ENCODE measurements around the gene PNMA8A.

PNMA8A gene

GRCh38 chr19:46471811-46472543 lies 614 bp upstream of the PNMA8A start:
- Histone ChIP-seq H2AFZ (ENCODE audit: insufficient read depth, low read length, poor library complexity) (peak overlapping the region; percentile 70), H3K27ac (ENCODE audit: low read depth, low read length) (peak overlapping the region; percentile 66), H3K14ac (ENCODE audit: low read length) (no peak overlapping the region), H3K79me2 (ENCODE audit: control insufficient read depth, insufficient read depth, low read length, poor library complexity) (no peaks in the 10 kb centered on the region), H3K9ac (ENCODE audit: low read length) (peak overlapping the region; percentile 52), H2AK5ac (ENCODE audit: low read length) (no peak overlapping the region), H3K4ac (ENCODE audit: low read depth, low read length) (no peak overlapping the region), H2BK5ac (ENCODE audit: low read depth, low read length, poor library complexity) (no peak overlapping the region), H4K8ac (ENCODE audit: low read depth, low read length) (peak overlapping the region; percentile 20), H3K27me3 (ENCODE audit: insufficient read depth, low read length) (no peaks in the 10 kb centered on the region), H2BK12ac (ENCODE audit: low read length) (no peak overlapping the region), H3K23ac (ENCODE audit: low read length) (no peak overlapping the region), H3K4me3 (ENCODE audit: low read depth, low read length) (no peak overlapping the region), H3K4me1 (ENCODE audit: control insufficient read depth in 1 of 2, insufficient read depth in 2 of 2, low read length in 2 of 2) (peaks cover 12 to 16% of the 10 kb centered on the region in 2 experiments), H2BK120ac (ENCODE audit: insufficient read depth, low read length, poor library complexity) (no peak overlapping the region), H3K79me1 (ENCODE audit: low read length) (peaks cover 8% of the 10 kb centered on the region), H4K91ac (ENCODE audit: low read depth, low read length) (peak overlapping the region; percentile 8), H3K36me3 (ENCODE audit: control insufficient read depth in 1 of 2, insufficient read depth in 2 of 2, low read length in 2 of 2) (no peaks in the 10 kb centered on the region), H3K18ac (ENCODE audit: low read length) (no peak overlapping the region), H3K4me2 (ENCODE audit: low read length) (peak overlapping the region; percentile 87), H3K9me3 (ENCODE audit: insufficient read depth, low read depth, low read length) (no peaks in the 10 kb centered on the region), H4K12ac (ENCODE audit: low read depth, low read length) (no peak overlapping the region)
- WGBS (ENCODE audit: extremely low coverage, insufficient coverage, insufficient read length), result no CpG with 5 or more reads among the region's 11 CpGs
- no peak for DNase-seq

- no peak overlapping the region for H4K12ac ChIP-seq (ENCODE audit: low read depth, low read length)
- no peak overlapping the region for H3K23ac ChIP-seq (ENCODE audit: low read length)
- H3K4me2 ChIP-seq (ENCODE audit: low read length), result no peak overlapping the region
- H3K18ac ChIP-seq (ENCODE audit: low read length), result no peak overlapping the region
- H2AFZ ChIP-seq (ENCODE audit: insufficient read depth, low read length, poor library complexity), result no peak overlapping the region
- H2BK12ac ChIP-seq (ENCODE audit: low read length), result no peak overlapping the region
- H3K79me1 ChIP-seq (ENCODE audit: low read length), result peaks cover 8% of the 10 kb centered on the region
- H3K4me1 ChIP-seq (ENCODE audit: control insufficient read depth in 1 of 2, insufficient read depth in 2 of 2, low read length in 2 of 2), result peaks cover 12 to 16% of the 10 kb centered on the region in 2 experiments
- H3K79me2 ChIP-seq (ENCODE audit: control insufficient read depth, insufficient read depth, low read length, poor library complexity), result no peaks in the 10 kb centered on the region
- no peak overlapping the region for H4K8ac ChIP-seq (ENCODE audit: low read depth, low read length)
- no peak overlapping the region for H3K4me3 ChIP-seq (ENCODE audit: low read depth, low read length)
- no peak overlapping the region for H3K4ac ChIP-seq (ENCODE audit: low read depth, low read length)
- no peak overlapping the region for H2AK5ac ChIP-seq (ENCODE audit: low read length)
- H2BK120ac ChIP-seq (ENCODE audit: insufficient read depth, low read length, poor library complexity), result no peak overlapping the region
- DNase-seq, result no peak
- H3K27ac ChIP-seq (ENCODE audit: low read depth, low read length), result no peak overlapping the region
- H3K36me3 ChIP-seq (ENCODE audit: control insufficient read depth in 1 of 2, insufficient read depth in 2 of 2, low read length in 2 of 2), result no peaks in the 10 kb centered on the region
- no peak overlapping the region for H3K9ac ChIP-seq (ENCODE audit: low read length)
- WGBS (ENCODE audit: extremely low coverage, insufficient coverage, insufficient read length), result no CpG with 5 or more reads among the region's 10 CpGs
- no peaks in the 10 kb centered on the region for H3K9me3 ChIP-seq (ENCODE audit: insufficient read depth, low read depth, low read length)
- no peak overlapping the region for H2BK5ac ChIP-seq (ENCODE audit: low read depth, low read length, poor library complexity)
- no peaks in the 10 kb centered on the region for H3K27me3 ChIP-seq (ENCODE audit: insufficient read depth, low read length)
- H3K14ac ChIP-seq (ENCODE audit: low read length), result no peak overlapping the region
- H4K91ac ChIP-seq (ENCODE audit: low read depth, low read length), result peak overlapping the region; percentile 42
These were observed 987 bp downstream of the PNMA8A start for GRCh38 chr19:46470376-46470775.

- no peak overlapping the region for H4K12ac ChIP-seq (ENCODE audit: low read depth, low read length)
- H3K9me3 ChIP-seq (ENCODE audit: insufficient read depth, low read depth, low read length), result no peaks in the 10 kb centered on the region
- no peaks in the 10 kb centered on the region for H3K36me3 ChIP-seq (ENCODE audit: control insufficient read depth in 1 of 2, insufficient read depth in 2 of 2, low read length in 2 of 2)
- peaks cover 8% of the 10 kb centered on the region for H3K79me1 ChIP-seq (ENCODE audit: low read length)
- DNase-seq, result no peak
- H4K91ac ChIP-seq (ENCODE audit: low read depth, low read length), result no peak overlapping the region
- no peak overlapping the region for H2BK12ac ChIP-seq (ENCODE audit: low read length)
- no peak overlapping the region for H2AK5ac ChIP-seq (ENCODE audit: low read length)
- WGBS (ENCODE audit: extremely low coverage, insufficient coverage, insufficient read length), result no CpG with 5 or more reads among the region's 18 CpGs
- peaks cover 13 to 18% of the 10 kb centered on the region in 2 experiments for H3K4me1 ChIP-seq (ENCODE audit: control insufficient read depth in 1 of 2, insufficient read depth in 2 of 2, low read length in 2 of 2)
- H3K18ac ChIP-seq (ENCODE audit: low read length), result no peak overlapping the region
- H2BK5ac ChIP-seq (ENCODE audit: low read depth, low read length, poor library complexity), result no peak overlapping the region
- no peak overlapping the region for H2AFZ ChIP-seq (ENCODE audit: insufficient read depth, low read length, poor library complexity)
- no peak overlapping the region for H4K8ac ChIP-seq (ENCODE audit: low read depth, low read length)
- no peak overlapping the region for H3K27ac ChIP-seq (ENCODE audit: low read depth, low read length)
- H3K4ac ChIP-seq (ENCODE audit: low read depth, low read length), result no peak overlapping the region
- H3K79me2 ChIP-seq (ENCODE audit: control insufficient read depth, insufficient read depth, low read length, poor library complexity), result no peaks in the 10 kb centered on the region
- no peak overlapping the region for H3K23ac ChIP-seq (ENCODE audit: low read length)
- H2BK120ac ChIP-seq (ENCODE audit: insufficient read depth, low read length, poor library complexity), result no peak overlapping the region
- H3K9ac ChIP-seq (ENCODE audit: low read length), result no peak overlapping the region
- no peaks in the 10 kb centered on the region for H3K27me3 ChIP-seq (ENCODE audit: insufficient read depth, low read length)
- no peak overlapping the region for H3K4me2 ChIP-seq (ENCODE audit: low read length)
- no peak overlapping the region for H3K4me3 ChIP-seq (ENCODE audit: low read depth, low read length)
- no peak overlapping the region for H3K14ac ChIP-seq (ENCODE audit: low read length)
These were observed 1.7 kb downstream of the PNMA8A start for GRCh38 chr19:46469541-46470185.

GRCh38 chr19:46466536-46467196 lies 4.7 kb downstream of the PNMA8A start:
- WGBS (ENCODE audit: extremely low coverage, insufficient coverage, insufficient read length), result no CpG with 5 or more reads among the region's 15 CpGs
- Histone ChIP-seq H3K4me1 (ENCODE audit: control insufficient read depth in 1 of 2, insufficient read depth in 2 of 2, low read length in 2 of 2) (peaks cover 4 to 11% of the 10 kb centered on the region in 2 experiments), H2AFZ (ENCODE audit: insufficient read depth, low read length, poor library complexity) (no peak overlapping the region), H3K27me3 (ENCODE audit: insufficient read depth, low read length) (no peaks in the 10 kb centered on the region), H2BK5ac (ENCODE audit: low read depth, low read length, poor library complexity) (no peak overlapping the region), H3K27ac (ENCODE audit: low read depth, low read length) (no peak overlapping the region), H4K8ac (ENCODE audit: low read depth, low read length) (no peak overlapping the region), H3K9me3 (ENCODE audit: insufficient read depth, low read depth, low read length) (no peaks in the 10 kb centered on the region), H2AK5ac (ENCODE audit: low read length) (no peak overlapping the region), H3K9ac (ENCODE audit: low read length) (no peak overlapping the region), H3K79me2 (ENCODE audit: control insufficient read depth, insufficient read depth, low read length, poor library complexity) (no peaks in the 10 kb centered on the region), H3K79me1 (ENCODE audit: low read length) (peaks cover 6% of the 10 kb centered on the region), H3K4me3 (ENCODE audit: low read depth, low read length) (no peak overlapping the region), H2BK120ac (ENCODE audit: insufficient read depth, low read length, poor library complexity) (no peak overlapping the region), H3K36me3 (ENCODE audit: control insufficient read depth in 1 of 2, insufficient read depth in 2 of 2, low read length in 2 of 2) (no peaks in the 10 kb centered on the region), H4K12ac (ENCODE audit: low read depth, low read length) (no peak overlapping the region), H4K91ac (ENCODE audit: low read depth, low read length) (no peak overlapping the region), H3K4ac (ENCODE audit: low read depth, low read length) (no peak overlapping the region), H3K14ac (ENCODE audit: low read length) (no peak overlapping the region), H3K23ac (ENCODE audit: low read length) (no peak overlapping the region), H3K18ac (ENCODE audit: low read length) (no peak overlapping the region), H2BK12ac (ENCODE audit: low read length) (no peak overlapping the region), H3K4me2 (ENCODE audit: low read length) (no peak overlapping the region)
- DNase-seq, result no peak

All from trophoblast cell (in vitro differentiated cells and primary cell).